ENCODE data around the gene TXNL1. TPM values are rescaled to one million over a fixed set of nuclear protein-coding genes. Genes with fewer than 3 reads are reported as not detected.

Gene TXNL1
- polyA plus RNA-seq, 1 experiment = 38.7 TPM

DNA sequence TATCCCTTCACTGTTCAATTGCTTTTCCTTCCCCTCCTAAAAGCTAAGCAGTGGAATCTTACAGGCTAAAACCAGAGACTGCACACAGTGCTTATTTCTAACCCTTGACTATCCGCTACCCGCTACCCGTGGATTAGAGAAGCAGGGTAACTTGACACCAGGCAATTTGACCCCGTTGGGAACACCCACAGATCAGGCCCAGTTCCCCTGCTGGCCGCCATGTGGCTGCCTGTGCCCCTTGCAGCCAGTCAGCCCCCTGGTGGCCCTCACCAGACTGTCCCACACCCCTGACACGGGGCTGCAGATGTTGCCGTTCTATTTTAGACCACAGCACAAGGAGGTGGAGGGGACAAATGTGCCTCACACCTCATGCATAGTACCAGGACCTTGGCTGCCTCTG is 74.8 kb downstream of the TXNL1 start:
- Histone ChIP-seq H3K27me3 (ENCODE audit: control insufficient read depth, insufficient read depth, low read length) (no peaks in the 10 kb centered on the region), H3K4me3 (ENCODE audit: low read depth, low read length) (no peak overlapping the region), H3K36me3 (ENCODE audit: control insufficient read depth, insufficient read depth, low read length) (no peaks in the 10 kb centered on the region)
- DNase-seq (ENCODE audit: low read depth) = no peak
- TF ChIP-seq, protein P1, sequence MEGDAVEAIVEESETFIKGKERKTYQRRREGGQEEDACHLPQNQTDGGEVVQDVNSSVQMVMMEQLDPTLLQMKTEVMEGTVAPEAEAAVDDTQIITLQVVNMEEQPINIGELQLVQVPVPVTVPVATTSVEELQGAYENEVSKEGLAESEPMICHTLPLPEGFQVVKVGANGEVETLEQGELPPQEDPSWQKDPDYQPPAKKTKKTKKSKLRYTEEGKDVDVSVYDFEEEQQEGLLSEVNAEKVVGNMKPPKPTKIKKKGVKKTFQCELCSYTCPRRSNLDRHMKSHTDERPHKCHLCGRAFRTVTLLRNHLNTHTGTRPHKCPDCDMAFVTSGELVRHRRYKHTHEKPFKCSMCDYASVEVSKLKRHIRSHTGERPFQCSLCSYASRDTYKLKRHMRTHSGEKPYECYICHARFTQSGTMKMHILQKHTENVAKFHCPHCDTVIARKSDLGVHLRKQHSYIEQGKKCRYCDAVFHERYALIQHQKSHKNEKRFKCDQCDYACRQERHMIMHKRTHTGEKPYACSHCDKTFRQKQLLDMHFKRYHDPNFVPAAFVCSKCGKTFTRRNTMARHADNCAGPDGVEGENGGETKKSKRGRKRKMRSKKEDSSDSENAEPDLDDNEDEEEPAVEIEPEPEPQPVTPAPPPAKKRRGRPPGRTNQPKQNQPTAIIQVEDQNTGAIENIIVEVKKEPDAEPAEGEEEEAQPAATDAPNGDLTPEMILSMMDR (IDR thresholded peaks at IDR 0.05; ENCODE audit: insufficient read depth, low read depth, low read length) = no peak
- ChIA-PET CTCF (interaction anchor here (0.6 to 1.1 kb wide), 3 partner anchors 12 to 130 kb away, joined by 4 to 7 read pairs (median 4); no protein-coding TSS in a partner anchor), POLR2A (no interaction called here)

DNA sequence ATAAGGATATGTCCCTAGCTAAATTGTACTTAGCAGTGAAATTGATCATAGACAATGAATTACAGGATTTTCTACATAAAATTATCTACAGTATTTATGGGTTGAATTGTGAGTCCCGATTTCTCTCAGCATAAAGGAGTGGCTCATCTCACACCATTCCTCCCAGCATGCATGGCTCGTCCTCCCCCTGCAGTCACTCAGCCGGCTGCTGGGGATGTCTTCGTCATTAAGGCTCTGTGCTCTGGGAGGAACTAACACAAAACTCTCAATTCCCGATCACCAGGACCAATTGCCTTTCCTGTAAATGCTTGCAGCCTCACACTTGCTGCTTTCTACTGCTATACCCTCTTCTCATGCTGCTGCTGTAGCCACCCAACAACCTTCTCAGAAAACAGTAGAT is 75.9 kb downstream of the TXNL1 start:
- CTCF ChIA-PET = interaction anchor here (0.9 to 1.1 kb wide), 2 partner anchors 11 to 14 kb away, joined by 4 to 7 read pairs; no protein-coding TSS in a partner anchor
- no peaks in the 10 kb centered on the region for H3K27me3 ChIP-seq (ENCODE audit: control insufficient read depth, insufficient read depth, low read length)
- no peaks in the 10 kb centered on the region for H3K36me3 ChIP-seq (ENCODE audit: control insufficient read depth, insufficient read depth, low read length)
- no peak overlapping the region for H3K4me3 ChIP-seq (ENCODE audit: low read depth, low read length)
- POLR2A ChIA-PET = no interaction called here
- no peak for DNase-seq (ENCODE audit: low read depth)
- TF ChIP-seq, protein P1 (IDR thresholded peaks at IDR 0.05; ENCODE audit: insufficient read depth, low read depth, low read length) = no peak

DNA sequence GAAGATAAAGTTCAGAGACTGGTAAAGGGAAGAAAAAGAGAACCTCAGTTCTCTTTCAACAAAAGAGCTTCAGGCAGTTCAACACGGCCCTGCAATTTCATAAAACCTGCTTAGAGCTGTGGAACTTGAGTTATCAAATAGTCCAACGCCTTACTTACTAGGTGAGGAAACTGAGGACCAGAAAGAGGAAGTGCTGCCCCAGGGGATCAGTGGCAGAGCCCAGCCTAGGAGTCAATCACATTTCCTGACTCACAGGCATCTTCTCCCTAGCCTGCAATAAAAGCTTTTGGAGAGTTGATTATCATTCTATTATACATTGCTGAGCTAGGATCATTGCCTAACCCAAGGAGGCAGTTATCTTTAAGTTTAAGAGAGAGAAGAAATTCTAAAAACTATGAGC is 77.4 kb downstream of the TXNL1 start:
- no peaks in the 10 kb centered on the region for H3K27me3 ChIP-seq (ENCODE audit: control insufficient read depth, insufficient read depth, low read length)
- TF ChIP-seq, protein P1 (IDR thresholded peaks at IDR 0.05; ENCODE audit: insufficient read depth, low read depth, low read length) = no peak
- ChIA-PET POLR2A (no interaction called here), CTCF (no interaction called here)
- DNase-seq (ENCODE audit: low read depth) = no peak
- no peaks in the 10 kb centered on the region for H3K36me3 ChIP-seq (ENCODE audit: control insufficient read depth, insufficient read depth, low read length)
- no peak overlapping the region for H3K4me3 ChIP-seq (ENCODE audit: low read depth, low read length)

DNA sequence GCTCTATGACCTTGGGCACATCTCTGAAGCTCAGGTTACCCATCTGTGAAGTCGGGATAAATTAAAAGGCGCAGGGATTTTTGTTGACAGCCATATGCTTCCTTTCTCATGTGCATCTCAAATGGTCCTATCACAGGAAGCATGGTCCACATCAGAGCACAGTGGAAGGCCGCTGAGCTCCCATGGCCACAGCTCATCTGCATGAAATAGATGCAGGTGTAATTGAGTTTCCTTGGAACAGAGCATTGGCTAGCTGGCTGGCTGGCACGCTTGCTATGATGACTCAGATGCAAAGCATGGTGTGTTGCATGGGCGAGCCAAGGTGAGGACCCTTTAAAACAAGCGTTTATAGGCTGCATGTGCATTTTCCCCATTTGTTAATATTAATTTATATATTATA is 79.3 kb downstream of the TXNL1 start:
- ChIA-PET POLR2A (no interaction called here), CTCF (no interaction called here)
- no peak for DNase-seq (ENCODE audit: low read depth)
- TF ChIP-seq, protein P1 (IDR thresholded peaks at IDR 0.05; ENCODE audit: insufficient read depth, low read depth, low read length) = no peak
- no peaks in the 10 kb centered on the region for H3K27me3 ChIP-seq (ENCODE audit: control insufficient read depth, insufficient read depth, low read length)
- H3K4me3 ChIP-seq (ENCODE audit: low read depth, low read length) = no peak overlapping the region
- no peaks in the 10 kb centered on the region for H3K36me3 ChIP-seq (ENCODE audit: control insufficient read depth, insufficient read depth, low read length)

DNA sequence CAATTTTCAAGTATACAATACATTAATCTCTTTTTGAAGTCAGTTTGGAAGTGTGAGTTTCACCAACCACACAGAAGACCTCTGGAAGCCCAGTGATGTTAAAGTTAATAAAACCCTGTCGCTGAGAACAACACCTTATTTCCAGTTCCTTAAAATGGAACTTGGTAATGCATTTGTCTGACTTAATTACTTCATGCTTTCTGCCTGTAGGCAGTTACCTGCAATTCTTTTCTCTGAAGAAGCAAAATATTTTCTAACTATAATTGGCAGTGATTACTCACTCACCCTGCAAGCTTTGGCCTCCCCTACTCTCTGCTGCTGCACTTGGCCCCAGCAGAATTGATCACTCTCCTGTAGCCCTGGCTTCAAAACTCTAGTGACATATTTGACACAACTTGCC is 81.5 kb downstream of the TXNL1 start:
- CTCF ChIA-PET = no interaction called here
- no peaks in the 10 kb centered on the region for H3K36me3 ChIP-seq (ENCODE audit: control insufficient read depth, insufficient read depth, low read length)
- TF ChIP-seq, protein P1 (IDR thresholded peaks at IDR 0.05; ENCODE audit: insufficient read depth, low read depth, low read length) = no peak
- H3K4me3 ChIP-seq (ENCODE audit: low read depth, low read length) = no peak overlapping the region
- no peaks in the 10 kb centered on the region for H3K27me3 ChIP-seq (ENCODE audit: control insufficient read depth, insufficient read depth, low read length)
- POLR2A ChIA-PET = no interaction called here
- DNase-seq (ENCODE audit: low read depth) = no peak
